Left hindlimb (tissue), 1 donor: Measurements from ENCODE around the gene CRISP1.
"Not testable (repeated sequence)": the region's sequence is repeated elsewhere in the genome, so short reads cannot be mapped to it uniquely, and the experiment has no call there.

ENCODE experiments used
- DNase-seq: peaks from one replicate; pipeline ENCODE4 v3.0.0-alpha.2; 2018

CRISP1 gene

GRCh38 chr6:49839162-49839561, 27.2 kb downstream of the CRISP1 start:
- DNase-seq = no peak

- no peak for DNase-seq
Observed at GRCh38 chr6:49835140-49835539, 31.2 kb downstream of the CRISP1 start.

GRCh38 chr6:49833386-49833785, 32.9 kb downstream of the CRISP1 start:
- DNase-seq = no peak

- no peak for DNase-seq
Observed at GRCh38 chr6:49826743-49827406, 39.5 kb downstream of the CRISP1 start.

DNA sequence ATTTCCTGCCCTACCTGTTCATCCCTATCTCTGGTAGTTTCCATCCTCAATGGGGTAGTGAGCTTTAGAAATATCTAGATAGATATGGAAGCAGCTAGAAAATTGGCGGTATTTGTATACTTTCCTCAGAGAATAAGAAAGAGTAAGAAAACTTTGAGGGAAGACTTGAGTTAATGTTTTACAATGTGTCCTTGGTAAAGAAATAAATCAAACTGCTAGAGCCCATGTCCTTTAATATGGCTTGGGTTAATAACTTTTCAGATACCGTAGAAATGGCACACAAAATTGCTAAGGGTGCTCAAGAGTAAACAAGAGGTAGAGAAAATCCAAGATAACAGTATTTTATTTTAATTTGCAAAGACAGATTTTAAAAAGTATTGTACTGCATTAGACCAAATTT, 51.2 kb downstream of the CRISP1 start:
- no peak for DNase-seq

- no peak for DNase-seq
Observed at GRCh38 chr6:49813248-49813647, 53.1 kb downstream of the CRISP1 start.

GRCh38 chr6:49806145-49806544, 60.2 kb downstream of the CRISP1 start:
- DNase-seq = no peak

DNA sequence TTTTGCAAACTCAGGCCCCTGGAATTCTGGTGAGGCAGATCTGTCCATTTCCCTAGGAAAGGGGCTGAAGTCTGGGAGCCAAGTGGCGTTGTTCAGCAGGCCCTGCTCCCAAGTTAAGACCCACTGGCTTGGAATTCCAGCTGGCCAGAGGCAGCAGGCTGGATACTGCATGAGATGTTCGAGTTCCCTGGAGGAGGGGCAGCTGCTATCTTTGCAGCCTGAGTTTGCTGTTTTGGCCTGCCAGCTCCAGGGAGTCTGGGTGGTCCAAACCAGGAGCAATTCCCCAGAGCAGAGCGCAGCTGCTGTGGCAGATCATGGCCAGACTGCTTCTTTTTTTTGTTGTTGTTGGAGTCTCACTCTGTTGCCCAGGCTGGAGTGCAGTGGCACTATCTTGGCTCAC, 61.1 kb downstream of the CRISP1 start:
- DNase-seq = no peak

DNA sequence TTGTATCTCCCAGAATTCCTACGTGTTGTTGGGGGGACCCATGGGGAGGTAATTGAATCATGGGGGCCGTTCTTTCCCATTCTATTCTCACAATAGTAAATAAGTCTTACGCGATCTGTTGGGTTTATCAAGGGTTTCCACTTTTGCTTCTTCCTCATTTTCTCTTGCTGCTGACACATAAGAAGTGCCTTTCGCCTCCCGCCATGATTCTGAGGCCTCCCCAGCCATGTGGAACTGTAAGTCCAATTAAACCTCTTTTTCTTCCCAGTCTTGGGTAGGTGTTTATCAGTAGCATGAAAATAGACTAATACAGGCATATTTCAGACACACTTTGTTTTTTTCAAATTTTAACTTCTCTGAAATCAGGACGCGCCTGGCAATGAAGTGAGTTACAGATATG, 64.8 kb downstream of the CRISP1 start:
- no peak for DNase-seq

GRCh38 chr6:49799090-49799489, 67.2 kb downstream of the CRISP1 start:
- no peak for DNase-seq

DNA sequence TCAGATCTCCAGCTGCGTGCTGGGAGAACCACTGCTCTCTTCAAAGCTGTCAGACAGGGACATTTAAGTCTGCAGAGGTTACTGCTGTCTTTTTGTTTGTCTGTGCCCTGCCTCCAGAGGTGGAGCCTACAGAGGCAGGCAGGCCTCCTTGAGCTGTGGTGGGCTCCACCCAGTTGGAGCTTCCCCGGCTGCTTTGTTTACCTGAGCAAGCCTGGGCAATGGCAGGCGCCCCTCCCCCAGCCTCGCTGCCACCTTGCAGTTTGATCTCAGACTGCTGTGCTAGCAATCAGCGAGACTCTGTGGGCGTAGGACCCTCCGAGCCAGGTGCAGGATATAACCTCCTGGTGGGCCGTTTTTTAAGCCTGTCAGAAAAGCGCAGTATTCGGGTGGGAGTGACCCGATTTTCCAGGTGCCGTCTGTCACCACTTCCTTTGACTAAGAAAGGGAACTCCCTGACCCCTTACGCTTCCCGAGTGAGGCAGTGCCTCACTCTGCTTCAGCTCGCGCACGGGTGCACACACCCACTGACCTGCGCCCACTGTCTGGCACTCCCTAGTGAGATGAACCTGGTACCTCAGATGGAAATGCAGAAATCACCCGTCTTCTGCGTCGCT, 69.4 kb downstream of the CRISP1 start:
- not testable (repeated sequence) for DNase-seq

DNA sequence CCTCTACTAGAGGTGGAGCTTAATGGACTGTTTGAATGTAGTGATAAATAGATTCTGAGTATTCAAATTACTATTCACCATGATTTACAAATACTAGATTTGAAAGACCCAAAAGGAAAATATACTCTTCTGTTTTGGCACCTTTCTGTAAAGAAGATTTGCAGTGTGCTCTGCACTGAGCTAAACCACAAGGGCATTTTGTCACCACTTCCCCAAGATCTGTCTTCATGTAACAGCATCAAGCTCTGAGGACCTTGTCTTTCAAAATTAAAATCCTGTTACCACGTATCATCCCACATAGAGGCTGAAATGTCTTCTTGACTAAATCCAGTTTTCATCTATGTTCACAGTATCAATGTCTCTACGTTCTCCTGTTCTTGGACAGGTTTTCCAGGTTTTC, 76.0 kb downstream of the CRISP1 start:
- DNase-seq = no peak

- DNase-seq = no peak
Observed at GRCh38 chr6:49787176-49787575, 79.2 kb downstream of the CRISP1 start, which contains the start of gene PGK2. PGK2 (minus strand) TSS chr6:49787285; CDS start chr6:49787187, 98 bp downstream.

DNA sequence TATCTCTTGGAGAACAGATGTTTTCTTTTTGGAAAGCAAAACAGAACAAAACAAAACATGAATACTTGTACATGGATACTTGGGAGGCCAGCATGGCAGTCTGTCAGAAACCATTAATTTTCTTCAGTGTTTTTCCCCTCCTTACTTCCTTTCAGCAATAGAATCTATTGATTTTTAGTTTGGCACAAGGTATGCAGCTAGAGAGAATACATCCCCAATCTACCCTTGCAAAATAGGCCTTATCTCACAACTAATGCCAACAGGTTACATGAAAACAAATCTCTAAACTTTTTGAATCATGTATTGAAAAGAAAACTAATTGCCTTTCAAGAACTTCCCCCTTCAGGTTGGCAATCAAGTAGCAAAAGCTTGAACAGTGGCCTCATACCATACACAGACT, 82.1 kb downstream of the CRISP1 start:
- no peak for DNase-seq
